Heart left ventricle (tissue), 16 donors: ENCODE data around the gene MRNIP. TPM values are rescaled to one million over a fixed set of nuclear protein-coding genes. Genes with fewer than 3 reads are reported as not detected.
"Not testable (repeated sequence)": the region's sequence is repeated elsewhere in the genome, so short reads cannot be mapped to it uniquely, and the experiment has no call there.

Experiments
- ATAC-seq, 4 donors: fragments of 200-7000 bp; cut with Tn5 transposase; one replicate each; pipeline ENCODE4 v1.9.1; 2020 to 2022; ENCODE audit warnings: moderate library complexity in 4 of 4, mild to moderate bottlenecking in 3 of 4, moderate number of reproducible peaks in 1 of 4
- DNase-seq, 5 donors: peaks; one replicate each; pipeline ENCODE4 v3.0.0-alpha.2; 2020
- H3K27ac ChIP-seq, 12 donors: fragments of 200-600 bp; sonication (generic) in 4 of 12; one replicate each; pipeline versions ENCODE4 v1.5.0 to v1.8.0; 2016 to 2022; ENCODE audit warnings: mild to moderate bottlenecking in 2 of 12
- H3K27me3 ChIP-seq, 9 donors: fragments of 200-600 bp; sonication (generic) in 2 of 9; one replicate each; pipeline versions ENCODE4 v1.5.1 to v1.8.0; 2016 to 2022; ENCODE audit warnings: mild to moderate bottlenecking in 3 of 9
- H3K36me3 ChIP-seq, 9 donors: fragments of 200-600 bp; sonication (generic) in 2 of 9; one replicate each; pipeline versions ENCODE4 v1.5.0 to v1.8.0; 2018 to 2022; ENCODE audit warnings: mild to moderate bottlenecking in 2 of 9
- H3K4me1 ChIP-seq, 12 donors: fragments of 200-600 bp; sonication (generic) in 4 of 12; one replicate each; pipeline versions ENCODE4 v1.5.0 to v1.8.0; 2016 to 2022; ENCODE audit warnings: mild to moderate bottlenecking in 3 of 12
- H3K4me3 ChIP-seq, 12 donors: fragments of 200-600 bp; sonication (generic) in 4 of 12; one replicate each; pipeline versions ENCODE4 v1.5.0 to v1.8.0; 2017 to 2022; ENCODE audit warnings: mild to moderate bottlenecking in 9 of 12, moderate library complexity in 4 of 12
- H3K9me3 ChIP-seq, 12 donors: fragments of 200-600 bp; sonication (generic) in 4 of 12; one replicate each; pipeline versions ENCODE4 v1.5.0 to v1.8.0; 2016 to 2022; ENCODE audit warnings: mild to moderate bottlenecking in 1 of 12
- CTCF ChIP-seq, 12 donors: fragments of 200-600 bp; sonication (generic) in 4 of 12; IDR thresholded peaks; one replicate each; pipeline versions ENCODE4 v1.5.0 to v1.8.0; 2018 to 2022; ENCODE audit warnings: antibody characterized with exemption in 12 of 12, mild to moderate bottlenecking in 5 of 12
- POLR2A ChIP-seq, 2 donors: fragments of 450-650 bp; IDR thresholded peaks; one replicate each; pipeline ENCODE4 v1.6.1; 2017; ENCODE audit warnings: antibody characterized with exemption in 2 of 2, mild to moderate bottlenecking in 2 of 2, moderate library complexity in 2 of 2
- WGBS, 4 donors: extraction: QIAGEN DNeasy Blood & Tissue Kit in 2 of 4; methylation state at CpG; one replicate each; pipeline versions ENCODE4 v1.1.5 to v1.1.7; 2013 to 2018; 5-methylcytosine and 5-hydroxymethylcytosine counted together
- intact Hi-C, 10 donors: fragments of 100-400 bp; cut with DNase I; formaldehyde crosslinking; loops; one replicate each; pipeline versions ENCODE4 v1.11.1 to v1.14.2; 2022
- polyA plus RNA-seq, 2 donors: library from polyadenylated mRNA; stranded (reverse); fragments of 200-250 nt; gene quantifications; one replicate each; pipeline ENCODE4 v1.2.3, GENCODE V29; 2013
- total RNA-seq, 9 donors: library from RNA; depleted of rRNA in 2 of 9; stranded (reverse); fragments of >200 nt in 2 of 9; fragmentation: NEBNext Ultra II Directional in 3 of 9; extraction: Animal tissue kit (Norgen Biotek cat#: 25700) in 3 of 9; gene quantifications; one replicate each; pipeline versions ENCODE4 v1.1.0 to v1.2.4, GENCODE V29; 2016 to 2023
- donor health status: ischemic (EF 13 %, LVEDD 7.1; RV severe dilation, severe dysfunction).
- donor health status: healthy with polysubstance abuse.
- donor health status: DM: no; HTN: yes; CAD: no.
- donor health status: DM: no; HTN: no; CAD: no.
- donor health status: ischemic (EF 25% LVEDD 6.9; RV normal size, moderate dysfunction).
- donor health status: ischemic (EF 25% LVEDD 5.7; RV mildly dilated, moderate dysfunction).
- donor health status: healthy.
- donor health status: DM: yes; HTN: yes; CAD: no.
- donor health status: ischemic (EF 35%, LVEDD 5.7; RV mildly dilated, moderate dysfunction).
- donor health status: nonischemic (EF 11% LVEDD 7.7; RV severe dilation, severe dysfunction).
- donor health status: DM: yes; HTN: yes; CAD: no.
- donor health status: PGD.
- donor health status: ischemic (EF 29% LVEDD 5.4; RV normal size, mild dysfunction).
- donor health status: nonischemic (EF 23%, LVEDD 6.1; RV moderate dilation, normal function).

MRNIP gene
- total and polyA plus RNA-seq, 11 donors, result 8.5 to 24.1 (median 12.3) TPM

- H3K27me3 ChIP-seq, result no peaks in the 10 kb centered on the region
- DNase-seq (peak; percentile 87 to 93 (median 89)), ATAC-seq (peak; percentile 55 to 83 (median 76))
- H3K9me3 ChIP-seq, result no peaks in the 10 kb centered on the region
- H3K4me1 ChIP-seq, result peaks cover 5 to 58% (median 49%) of the 10 kb centered on the region in 12 donors
- H3K27ac ChIP-seq, result peak within 1 kb of the TSS; percentile 47 to 95 (median 86)
- intact Hi-C loops, result loop anchor here in 3 of 10 donors (2.0 kb wide), 2 partner anchors 29 to 31 kb away; no protein-coding TSS in a partner anchor
- 18 to 29% (median 19%) methylated on average over 15 to 19 of the region's 19 CpGs for WGBS, 4 donors
- peaks cover 1 to 18% (median 16%) of the 10 kb centered on the region in 9 donors for H3K36me3 ChIP-seq
- peak within 1 kb of the TSS in 11 of 12 donors; percentile 3 to 82 (median 68) for H3K4me3 ChIP-seq
- peak in 1 of 2 donors; percentile 34 for TF ChIP-seq POLR2A (IDR thresholded peaks at IDR 0.05)
- no peak for TF ChIP-seq CTCF (IDR thresholded peaks at IDR 0.05)
Measured at GRCh38 chr5:179793468-179794139, 65.0 kb downstream of the MRNIP start, which contains the start of gene LTC4S. Gene LTC4S (plus strand): TSS chr5:179793986. CDS start chr5:179794081, 95 bp downstream.

- intact Hi-C loops, result loop anchor here in 1 of 10 donors (2.0 kb wide), 1 partner anchor 28 kb away; no protein-coding TSS in a partner anchor
- peaks cover 0 to 10% (median 8%) of the 10 kb centered on the region in 9 donors for H3K36me3 ChIP-seq
- H3K9me3 ChIP-seq, result no peaks in the 10 kb centered on the region
- H3K4me3 ChIP-seq, result peak overlapping the region in 3 of 12 donors; percentile 67 to 82 (median 68)
- DNase-seq (peak in 2 of 5 donors; percentile 31 to 67), ATAC-seq (peak in 1 of 4 donors; percentile 8)
- WGBS, 4 donors, result 75 to 85% (median 78%) methylated on average over 18 to 24 of the region's 24 CpGs
- no peaks in the 10 kb centered on the region for H3K27me3 ChIP-seq
- no peak for TF ChIP-seq POLR2A (IDR thresholded peaks at IDR 0.05)
- H3K4me1 ChIP-seq, result peaks cover 5 to 58% (median 49%) of the 10 kb centered on the region in 12 donors
- H3K27ac ChIP-seq, result peak overlapping the region; percentile 47 to 95 (median 86)
Measured at GRCh38 chr5:179792612-179793467, 65.8 kb downstream of the MRNIP start.

- DNase-seq, result peak in 3 of 5 donors; percentile 55 to 78 (median 59)
- Histone ChIP-seq H3K36me3 (peaks cover 0 to 2% (median under 1%) of the 10 kb centered on the region in 9 donors), H3K4me3 (no peak overlapping the region), H3K9me3 (no peaks in the 10 kb centered on the region), H3K4me1 (peaks cover 5 to 54% (median 49%) of the 10 kb centered on the region in 12 donors), H3K27ac (peak overlapping the region; percentile 47 to 95 (median 86)), H3K27me3 (no peaks in the 10 kb centered on the region)
- 57 to 67% (median 59%) methylated on average over 8 to 15 of the region's 15 CpGs for WGBS, 4 donors
- ATAC-seq, result peak in 2 of 4 donors; percentile 1 to 5
- no peak for TF ChIP-seq CTCF (IDR thresholded peaks at IDR 0.05)
- no peak for TF ChIP-seq POLR2A (IDR thresholded peaks at IDR 0.05)
- intact Hi-C loops, result loop anchor here in 1 of 10 donors (2.0 kb wide), 1 partner anchor 27 kb away; no protein-coding TSS in a partner anchor
Measured at GRCh38 chr5:179791881-179792611, 66.6 kb downstream of the MRNIP start.

GRCh38 chr5:179789278-179789677 lies 69.3 kb downstream of the MRNIP start:
- H3K27me3 ChIP-seq, intact Hi-C loops, ATAC-seq, H3K27ac ChIP-seq, H3K36me3 ChIP-seq, H3K9me3 ChIP-seq, DNase-seq, H3K4me3 ChIP-seq: not testable (repeated sequence)
- H3K4me1 ChIP-seq, result peaks cover 0 to 39% (median 26%) of the 10 kb centered on the region in 12 donors
- 96 to 99% (median 97%) methylated on average over 9 of the region's 9 CpGs for WGBS, 4 donors
